Fibroblast of lung (primary cell): ENCODE measurements around the gene UGT1A7. TPM values are rescaled to one million over a fixed set of nuclear protein-coding genes. Genes with fewer than 3 reads are reported as not detected.
"Not testable (repeated sequence)": the region's sequence is repeated elsewhere in the genome, so short reads cannot be mapped to it uniquely, and the experiment has no call there.

Source experiments
- DNase-seq, 2 donors: peaks; one replicate each; pipeline versions ENCODE4 v3.0.0 to v3.0.0-alpha.2; 2010; ENCODE audit warnings: low read depth in 2 of 2
- H2AFZ ChIP-seq: 2 replicates; pipeline ENCODE4 v1.5.1; 2012; ENCODE audit warnings: low read length, control low read depth, inconsistent platforms
- H3K27ac ChIP-seq: 2 replicates; pipeline ENCODE4 v1.5.1; 2011; ENCODE audit warnings: low read length, control low read depth; ENCODE audit not compliant: insufficient read depth
- H3K27me3 ChIP-seq: 2 replicates; pipeline ENCODE4 v1.5.1; 2011; ENCODE audit warnings: mild to moderate bottlenecking, low read length; ENCODE audit not compliant: control insufficient read depth, insufficient read depth
- H3K36me3 ChIP-seq: 2 replicates; pipeline ENCODE4 v1.5.1; 2011; ENCODE audit warnings: low read length; ENCODE audit not compliant: control insufficient read depth, insufficient read depth
- H3K4me1 ChIP-seq: 2 replicates; pipeline ENCODE4 v1.5.1; 2011; ENCODE audit warnings: low read length; ENCODE audit not compliant: control insufficient read depth, insufficient read depth; ENCODE audit errors: extremely low read depth
- H3K4me2 ChIP-seq: 2 replicates; pipeline ENCODE4 v1.5.1; 2011; ENCODE audit warnings: low read length, control low read depth; ENCODE audit not compliant: insufficient read depth; ENCODE audit errors: extremely low read depth
- H3K4me3 ChIP-seq, 4 experiments: fragments of 200-600 bp in 1 of 4; sonication (generic) in 1 of 4; replicated peaks in 1 of 4; 2 replicates each; pipeline ENCODE4 v1.5.1; 2011 to 2016; ENCODE audit warnings: low read length in 4 of 4, low read depth in 3 of 4, mild to moderate bottlenecking in 3 of 4, control low read depth in 2 of 4, inconsistent platforms in 1 of 4, mixed read lengths in 1 of 4; ENCODE audit not compliant: insufficient read depth in 1 of 4; ENCODE audit errors: control extremely low read depth in 1 of 4
- H3K79me2 ChIP-seq: 2 replicates; pipeline ENCODE4 v1.5.1; 2012; ENCODE audit warnings: mild to moderate bottlenecking, low read length, inconsistent platforms; ENCODE audit not compliant: control insufficient read depth, insufficient read depth
- H3K9ac ChIP-seq: 2 replicates; pipeline ENCODE4 v1.5.1; 2011; ENCODE audit warnings: mild to moderate bottlenecking, low read length, control low read depth; ENCODE audit not compliant: insufficient read depth
- H3K9me3 ChIP-seq: 2 replicates; pipeline ENCODE4 v1.5.1; 2012; ENCODE audit warnings: low read depth, low read length; ENCODE audit not compliant: control insufficient read depth, insufficient read depth
- H4K20me1 ChIP-seq: 2 replicates; pipeline ENCODE4 v1.5.1; 2011; ENCODE audit warnings: low read length; ENCODE audit not compliant: control insufficient read depth, insufficient read depth; ENCODE audit errors: extremely low read depth
- CTCF ChIP-seq, 2 donors: IDR thresholded peaks in 1 of 2; conservative IDR thresholded peaks in 1 of 2; 1 replicate in 1 of 2; 2 replicates in 1 of 2; pipeline ENCODE4 v1.5.1; 2011 to 2012; ENCODE audit warnings: low read length in 2 of 2, control low read depth in 1 of 2, inconsistent platforms in 1 of 2, low read depth in 1 of 2, mild to moderate bottlenecking in 1 of 2
- EZH2 ChIP-seq: IDR thresholded peaks from 2 replicates; pipeline ENCODE4 v1.5.1; 2012; ENCODE audit warnings: low read length, control low read depth, mild to moderate bottlenecking; ENCODE audit errors: missing control alignments
- polyA plus RNA-seq, 2 donors: library from polyadenylated mRNA; depleted of rRNA in 1 of 2; stranded (reverse) in 1 of 2; unstranded in 1 of 2; fragments of >200 nt; gene quantifications; 2 replicates each; pipeline ENCODE4 v1.2.1, GENCODE V29; 2011 to 2012; ENCODE audit warnings: missing spikeins in 1 of 2
- total RNA-seq: library from RNA; depleted of rRNA; stranded (reverse); fragments of >200 nt; gene quantifications from 2 replicates; pipeline ENCODE4 v1.2.1, GENCODE V29; 2014

The UGT1A7 gene
- total and polyA plus RNA-seq, 2 donors (not counting 1 experiment from before 2014, with no cell fraction given): not detected

GRCh38 chr2:233718552-233718951 is 36.9 kb downstream of the UGT1A7 start, which contains the start of gene UGT1A4:
Gene UGT1A4, plus strand, starts transcription at chr2:233718736. Its CDS starts 85 bp downstream, at chr2:233718821.
- Histone ChIP-seq H3K4me1 (no peaks in the 10 kb centered on the region), H3K4me3 (no peak within 1 kb of the TSS), H3K9ac (no peak within 1 kb of the TSS), H3K36me3 (no peaks in the 10 kb centered on the region), H4K20me1 (no peaks in the 10 kb centered on the region), H3K27me3 (peaks cover 4% of the 10 kb centered on the region), H3K4me2 (no peak within 1 kb of the TSS), H2AFZ (no peak within 1 kb of the TSS), H3K27ac (no peak within 1 kb of the TSS), H3K79me2 (no peaks in the 10 kb centered on the region), H3K9me3 (no peaks in the 10 kb centered on the region)
- TF ChIP-seq EZH2: no peak
- no peak for TF ChIP-seq CTCF (conservative IDR thresholded peaks at IDR 0.05 in 1 of 2, IDR thresholded peaks at IDR 0.05 in 1 of 2; ENCODE audit: low read depth in 1 of 2, low read length in 2 of 2)
- no peak for DNase-seq

GRCh38 chr2:233728723-233729301 is 47.1 kb downstream of the UGT1A7 start, which contains the start of gene UGT1A3:
Gene UGT1A3, plus strand, starts transcription at chr2:233729042. Its CDS starts 85 bp downstream, at chr2:233729127.
- Histone ChIP-seq H2AFZ (no peak within 1 kb of the TSS), H3K4me3 (no peak within 1 kb of the TSS), H3K27ac (no peak within 1 kb of the TSS), H3K9ac (no peak within 1 kb of the TSS), H3K4me1 (no peaks in the 10 kb centered on the region), H3K27me3 (no peaks in the 10 kb centered on the region), H3K79me2 (no peaks in the 10 kb centered on the region), H4K20me1 (no peaks in the 10 kb centered on the region), H3K4me2 (no peak within 1 kb of the TSS), H3K9me3 (no peaks in the 10 kb centered on the region), H3K36me3 (no peaks in the 10 kb centered on the region)
- no peak for TF ChIP-seq EZH2
- no peak for TF ChIP-seq CTCF (conservative IDR thresholded peaks at IDR 0.05 in 1 of 2, IDR thresholded peaks at IDR 0.05 in 1 of 2; ENCODE audit: low read depth in 1 of 2, low read length in 2 of 2)
- no peak for DNase-seq

GRCh38 chr2:233736868-233737653 is 55.4 kb downstream of the UGT1A7 start:
- H3K4me1 ChIP-seq, H3K79me2 ChIP-seq, H3K4me2 ChIP-seq, H3K9ac ChIP-seq, H3K36me3 ChIP-seq, H3K9me3 ChIP-seq, H4K20me1 ChIP-seq, H3K27ac ChIP-seq, H3K27me3 ChIP-seq, H2AFZ ChIP-seq, DNase-seq, H3K4me3 ChIP-seq: not testable (repeated sequence)
